Thoracic aorta (tissue), 2 donors: ENCODE measurements around the gene NLRC5. TPM values are rescaled to one million over a fixed set of nuclear protein-coding genes. Genes with fewer than 3 reads are reported as not detected.

Experiments
- ATAC-seq: fragments of 150-250 bp; one replicate; pipeline ENCODE4 v1.8.0; 2017; ENCODE audit warnings: low read depth; ENCODE audit not compliant: insufficient number of reproducible peaks, low FRiP score
- DNase-seq: peaks from one replicate; pipeline ENCODE4 v3.0.0-alpha.2; 2020; ENCODE audit warnings: low spot score
- H3K27ac ChIP-seq, 2 donors: fragments of 200-600 bp; sonication (generic); 1 replicate in 1 of 2; 2 replicates in 1 of 2; pipeline ENCODE4 v1.5.1; 2016; ENCODE audit warnings: mild to moderate bottlenecking in 2 of 2, moderate library complexity in 2 of 2
- H3K27me3 ChIP-seq: fragments of 200-600 bp; sonication (generic); replicated peaks from 2 replicates; pipeline ENCODE4 v1.6.0; 2016; ENCODE audit warnings: mild to moderate bottlenecking; ENCODE audit not compliant: insufficient read depth
- H3K36me3 ChIP-seq: fragments of 200-600 bp; sonication (generic); one replicate; pipeline ENCODE4 v1.5.1; 2016
- H3K4me1 ChIP-seq, 2 donors: fragments of 200-600 bp; sonication (generic); 1 replicate in 1 of 2; 2 replicates in 1 of 2; pipeline versions ENCODE4 v1.5.1 to v1.6.0; 2016; ENCODE audit warnings: low read depth in 2 of 2, mild to moderate bottlenecking in 1 of 2; ENCODE audit not compliant: control insufficient read depth in 1 of 2
- H3K4me3 ChIP-seq: fragments of 200-600 bp; sonication (generic); 2 replicates; pipeline ENCODE4 v1.5.1; 2016; ENCODE audit warnings: mild to moderate bottlenecking
- H3K9me3 ChIP-seq: fragments of 200-600 bp; sonication (generic); 2 replicates; pipeline ENCODE4 v1.5.1; 2016
- total RNA-seq, 2 donors: library from RNA; depleted of rRNA; stranded (reverse); fragments of >200 nt; gene quantifications; one replicate each; pipeline versions ENCODE4 v1.1.0 to v1.2.3, GENCODE V29; 2016
- TF ChIP-seq, protein P1 (sequence below): fragments of 200-600 bp; sonication (generic); IDR thresholded peaks from one replicate; pipeline ENCODE4 v1.5.1; 2019; ENCODE audit warnings: antibody characterized with exemption

Gene NLRC5
- total RNA-seq, 2 donors from 2014 or later: 51.0 to 54.4 TPM

- TF ChIP-seq, protein P1, sequence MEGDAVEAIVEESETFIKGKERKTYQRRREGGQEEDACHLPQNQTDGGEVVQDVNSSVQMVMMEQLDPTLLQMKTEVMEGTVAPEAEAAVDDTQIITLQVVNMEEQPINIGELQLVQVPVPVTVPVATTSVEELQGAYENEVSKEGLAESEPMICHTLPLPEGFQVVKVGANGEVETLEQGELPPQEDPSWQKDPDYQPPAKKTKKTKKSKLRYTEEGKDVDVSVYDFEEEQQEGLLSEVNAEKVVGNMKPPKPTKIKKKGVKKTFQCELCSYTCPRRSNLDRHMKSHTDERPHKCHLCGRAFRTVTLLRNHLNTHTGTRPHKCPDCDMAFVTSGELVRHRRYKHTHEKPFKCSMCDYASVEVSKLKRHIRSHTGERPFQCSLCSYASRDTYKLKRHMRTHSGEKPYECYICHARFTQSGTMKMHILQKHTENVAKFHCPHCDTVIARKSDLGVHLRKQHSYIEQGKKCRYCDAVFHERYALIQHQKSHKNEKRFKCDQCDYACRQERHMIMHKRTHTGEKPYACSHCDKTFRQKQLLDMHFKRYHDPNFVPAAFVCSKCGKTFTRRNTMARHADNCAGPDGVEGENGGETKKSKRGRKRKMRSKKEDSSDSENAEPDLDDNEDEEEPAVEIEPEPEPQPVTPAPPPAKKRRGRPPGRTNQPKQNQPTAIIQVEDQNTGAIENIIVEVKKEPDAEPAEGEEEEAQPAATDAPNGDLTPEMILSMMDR: no peak
- H3K27me3 ChIP-seq: no peaks in the 10 kb centered on the region
- H3K36me3 ChIP-seq: no peaks in the 10 kb centered on the region
- peaks cover 6 to 27% of the 10 kb centered on the region in 2 donors for H3K4me1 ChIP-seq
- ATAC-seq: no peak
- no peak overlapping the region for H3K4me3 ChIP-seq
- H3K9me3 ChIP-seq: no peaks in the 10 kb centered on the region
- no peak for DNase-seq
- H3K27ac ChIP-seq: no peak overlapping the region
Measured at GRCh38 chr16:57115168-57115513, 125.8 kb downstream of the NLRC5 start.

DNA sequence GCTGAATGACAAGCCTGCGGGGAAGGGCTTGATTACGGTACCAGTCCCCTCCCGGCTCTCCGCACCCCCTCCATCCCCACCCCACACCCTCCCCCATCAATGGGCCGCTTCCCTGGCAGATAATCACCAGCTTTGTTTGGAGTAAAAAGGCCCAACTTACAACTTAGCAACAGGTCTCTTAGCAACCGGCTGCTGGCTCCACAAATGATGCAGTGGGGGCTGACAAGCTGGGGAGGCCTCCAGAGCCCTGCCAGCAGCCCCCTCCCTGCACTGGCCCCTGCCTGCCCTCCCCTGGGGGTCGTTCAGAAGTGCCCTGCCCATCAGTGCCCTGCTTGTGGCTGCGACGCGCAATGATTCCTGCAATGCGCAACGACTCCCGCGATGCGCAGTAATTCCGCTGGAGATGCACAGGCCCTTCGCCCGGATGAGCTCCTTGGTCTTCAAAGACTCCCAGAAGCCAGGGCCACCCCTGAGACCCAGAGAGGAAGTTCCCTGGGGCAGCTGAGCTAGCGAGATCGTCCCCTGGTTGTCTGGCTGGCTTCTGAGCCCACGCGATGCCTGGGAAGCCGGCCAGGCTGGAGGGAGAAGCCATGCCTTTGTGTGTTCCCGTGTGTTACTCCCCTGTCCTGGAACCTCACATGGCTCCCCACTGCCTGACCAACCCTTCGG lies 126.3 kb downstream of the NLRC5 start:
- no peak for ATAC-seq
- Histone ChIP-seq H3K36me3 (no peaks in the 10 kb centered on the region), H3K4me1 (peaks cover 6 to 27% of the 10 kb centered on the region in 2 donors), H3K4me3 (no peak overlapping the region), H3K27ac (no peak overlapping the region), H3K27me3 (no peaks in the 10 kb centered on the region), H3K9me3 (no peaks in the 10 kb centered on the region)
- TF ChIP-seq, protein P1: no peak
- no peak for DNase-seq

DNA sequence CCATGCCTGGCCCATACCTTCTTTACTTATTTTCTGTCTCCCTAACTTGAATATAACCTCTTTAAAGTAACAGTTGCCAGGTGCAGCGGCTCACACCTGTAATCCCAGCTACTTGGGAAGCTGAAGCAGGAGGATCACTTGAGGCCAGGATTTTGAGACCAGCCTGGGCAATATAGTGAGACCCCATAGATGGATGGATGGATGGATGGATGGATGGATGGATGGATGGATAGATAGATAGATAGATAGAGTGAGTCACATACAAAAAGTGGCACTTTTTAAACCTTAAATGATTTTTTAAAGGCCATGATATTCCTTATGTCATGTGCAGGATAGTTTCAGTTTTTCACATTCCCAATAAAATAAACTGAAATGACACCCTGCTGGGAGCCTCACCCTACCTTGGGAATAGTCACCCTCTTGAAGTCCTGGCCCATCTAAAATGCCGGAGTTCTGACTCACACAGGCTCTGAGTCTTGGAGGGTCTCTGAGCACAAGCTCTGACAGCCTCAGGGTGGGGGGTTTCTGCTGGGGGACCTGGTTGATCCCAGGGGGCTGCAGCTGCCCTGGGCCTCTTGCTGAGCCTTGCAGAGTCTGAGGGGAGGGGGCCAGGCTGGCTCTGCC lies 129.2 kb downstream of the NLRC5 start:
- no peaks in the 10 kb centered on the region for H3K9me3 ChIP-seq
- TF ChIP-seq, protein P1: no peak
- H3K27ac ChIP-seq: no peak overlapping the region
- peaks cover 7% of the 10 kb centered on the region for H3K36me3 ChIP-seq
- ATAC-seq (no peak), DNase-seq (no peak)
- H3K27me3 ChIP-seq: no peaks in the 10 kb centered on the region
- H3K4me1 ChIP-seq: peaks cover 0 to 8% of the 10 kb centered on the region in 2 donors
- H3K4me3 ChIP-seq: no peak overlapping the region

- no peak overlapping the region for H3K27ac ChIP-seq
- ATAC-seq (no peak), DNase-seq (no peak)
- H3K9me3 ChIP-seq: no peaks in the 10 kb centered on the region
- no peaks in the 10 kb centered on the region for H3K4me1 ChIP-seq
- TF ChIP-seq, protein P1: no peak
- H3K4me3 ChIP-seq: no peak overlapping the region
- no peaks in the 10 kb centered on the region for H3K27me3 ChIP-seq
- peaks cover 9% of the 10 kb centered on the region for H3K36me3 ChIP-seq
Measured at GRCh38 chr16:57123216-57123973, 134.0 kb downstream of the NLRC5 start.

DNA sequence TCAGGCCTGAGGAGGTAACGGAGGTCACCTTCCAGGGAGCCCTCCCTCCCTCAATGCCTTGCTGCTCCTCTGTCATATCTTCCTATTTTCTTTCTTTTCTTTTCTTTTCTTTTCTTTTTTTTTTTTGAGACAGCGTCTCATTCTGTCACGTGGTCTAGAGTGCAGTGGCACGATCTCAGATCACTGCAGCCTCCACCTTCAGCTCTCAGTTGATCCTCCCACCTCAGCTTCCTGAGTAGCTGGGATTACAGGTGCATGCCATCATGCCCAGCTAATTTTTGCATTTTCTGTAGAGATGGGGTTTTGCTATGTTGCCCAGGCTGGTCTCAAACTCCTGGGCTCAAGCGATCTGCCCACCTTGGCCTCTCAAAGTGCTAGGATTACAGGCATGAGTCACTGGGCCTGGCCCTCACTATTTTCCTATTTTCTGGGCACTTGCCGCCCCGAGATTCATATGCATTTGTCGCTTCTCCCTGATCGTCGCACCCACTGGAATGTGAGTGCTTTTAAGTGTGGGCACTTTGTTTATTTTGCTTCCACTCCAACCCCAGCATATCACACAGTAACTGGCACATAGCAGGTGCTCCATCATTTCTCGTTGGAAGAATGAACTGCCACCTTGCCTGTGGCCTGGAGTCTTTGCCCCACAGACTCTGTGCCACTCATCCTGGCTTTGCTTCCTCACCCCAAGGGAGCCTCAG lies 134.8 kb downstream of the NLRC5 start:
- Histone ChIP-seq H3K4me3 (no peak overlapping the region), H3K27ac (no peak overlapping the region), H3K36me3 (peaks cover 9% of the 10 kb centered on the region), H3K9me3 (no peaks in the 10 kb centered on the region), H3K4me1 (no peaks in the 10 kb centered on the region), H3K27me3 (no peaks in the 10 kb centered on the region)
- no peak for ATAC-seq
- TF ChIP-seq, protein P1: no peak
- DNase-seq: no peak
